ENCODE measurements around the gene EVX2. TPM values are rescaled to one million over a fixed set of nuclear protein-coding genes. Genes with fewer than 3 reads are reported as not detected.

The EVX2 gene
- total RNA-seq, 2 experiments from 2014 or later, result not detected

GRCh38 chr2:176091329-176092258, 7.8 kb upstream of the EVX2 start:
- ChIA-PET POLR2A (no interaction called here), CTCF (interaction anchor here (1.0 kb wide), 1 partner anchor 11 kb away, joined by 3 read pairs; no protein-coding TSS in a partner anchor)
- H3K9me3 Mint-ChIP-seq (ENCODE audit: low read depth), result no peaks in the 10 kb centered on the region
- intact Hi-C loops (cut with DNase I, micrococcal nuclease), result loop anchor here in 1 of 2 experiments (10.0 kb wide), 1 partner anchor 1057 kb away; no protein-coding TSS in a partner anchor
- H3K4me3 Mint-ChIP-seq, result peak overlapping the region; percentile 21
- H3K27ac Mint-ChIP-seq, result peak overlapping the region; percentile 25
- H3K4me1 Mint-ChIP-seq, result peaks cover 25% of the 10 kb centered on the region
- DNase-seq (no peak), ATAC-seq (no peak)
- H3K27me3 Mint-ChIP-seq, result peaks cover 85% of the 10 kb centered on the region
- peaks cover 3% of the 10 kb centered on the region for H3K36me3 Mint-ChIP-seq (ENCODE audit: low read depth)

- Mint-ChIP-seq H3K36me3 (ENCODE audit: low read depth) (peaks cover 3% of the 10 kb centered on the region), H3K27me3 (peaks cover 84% of the 10 kb centered on the region), H3K4me3 (no peak overlapping the region), H3K4me1 (peaks cover 21% of the 10 kb centered on the region), H3K9me3 (ENCODE audit: low read depth) (no peaks in the 10 kb centered on the region), H3K27ac (no peak overlapping the region)
- no peak for DNase-seq
- no peak for ATAC-seq
- ChIA-PET POLR2A (no interaction called here), CTCF (interaction anchor here (1.0 kb wide), 1 partner anchor 12 kb away, joined by 3 read pairs; no protein-coding TSS in a partner anchor)
- intact Hi-C loops (cut with DNase I, micrococcal nuclease), result loop anchor here in 1 of 2 experiments (10.0 kb wide), 1 partner anchor 1056 kb away; no protein-coding TSS in a partner anchor
Measured at GRCh38 chr2:176090862-176091261, 7.1 kb upstream of the EVX2 start.

GRCh38 chr2:176089843-176090395, 6.2 kb upstream of the EVX2 start:
- H3K27me3 Mint-ChIP-seq, result peaks cover 82% of the 10 kb centered on the region
- no peaks in the 10 kb centered on the region for H3K9me3 Mint-ChIP-seq (ENCODE audit: low read depth)
- H3K4me1 Mint-ChIP-seq, result peaks cover 21% of the 10 kb centered on the region
- intact Hi-C loops (cut with DNase I, micrococcal nuclease), result loop anchor here (2.0 to 10.0 kb wide), 5 partner anchors 399 to 1755 kb away; partner anchors contain the start of gene SP9 (in 1 of the 2)
- no peak for DNase-seq
- H3K36me3 Mint-ChIP-seq (ENCODE audit: low read depth), result peaks cover 3% of the 10 kb centered on the region
- no peak overlapping the region for H3K27ac Mint-ChIP-seq
- ATAC-seq, result no peak
- ChIA-PET POLR2A (no interaction called here), CTCF (no interaction called here)
- H3K4me3 Mint-ChIP-seq, result no peak overlapping the region

- H3K27me3 Mint-ChIP-seq, result peaks cover 82% of the 10 kb centered on the region
- ATAC-seq, result no peak
- no peak for DNase-seq
- ChIA-PET POLR2A (interaction anchor here (0.7 kb wide), 1 partner anchor 372 kb away, joined by 3 read pairs; no protein-coding TSS in a partner anchor), CTCF (interaction anchor here (0.8 to 1.6 kb wide), 3 partner anchors 9 to 31 kb away, joined by 3 to 7 read pairs (median 3); no protein-coding TSS in a partner anchor)
- H3K4me3 Mint-ChIP-seq, result no peak overlapping the region
- H3K36me3 Mint-ChIP-seq (ENCODE audit: low read depth), result peaks cover 3% of the 10 kb centered on the region
- no peak overlapping the region for H3K27ac Mint-ChIP-seq
- peaks cover 21% of the 10 kb centered on the region for H3K4me1 Mint-ChIP-seq
- H3K9me3 Mint-ChIP-seq (ENCODE audit: low read depth), result no peaks in the 10 kb centered on the region
- intact Hi-C loops (cut with DNase I, micrococcal nuclease), result loop anchor here (1.0 to 10.0 kb wide), 5 partner anchors 398 to 1754 kb away; partner anchors contain the start of gene SP9 (in 1 of the 2)
Measured at GRCh38 chr2:176088937-176089842, 5.4 kb upstream of the EVX2 start.

- peaks cover 14% of the 10 kb centered on the region for H3K4me1 Mint-ChIP-seq
- intact Hi-C loops (cut with DNase I, micrococcal nuclease), result loop anchor here (1.0 to 10.0 kb wide), 5 partner anchors 397 to 1753 kb away; partner anchors contain the start of gene SP9 (in 1 of the 2)
- POLR2A ChIA-PET, result no interaction called here
- CTCF ChIA-PET, result interaction anchor here (0.8 to 1.6 kb wide), 3 partner anchors 9 to 32 kb away, joined by 3 to 7 read pairs (median 3); no protein-coding TSS in a partner anchor
- H3K27me3 Mint-ChIP-seq, result peaks cover 82% of the 10 kb centered on the region
- DNase-seq (peak; percentile 61), ATAC-seq (no peak)
- H3K4me3 Mint-ChIP-seq, result peak overlapping the region; percentile 51
- H3K9me3 Mint-ChIP-seq (ENCODE audit: low read depth), result peaks cover 4% of the 10 kb centered on the region
- H3K36me3 Mint-ChIP-seq (ENCODE audit: low read depth), result peaks cover 3% of the 10 kb centered on the region
- H3K27ac Mint-ChIP-seq, result no peak overlapping the region
Measured at GRCh38 chr2:176088048-176088936, 4.5 kb upstream of the EVX2 start.

- no peak for ATAC-seq
- peaks cover 3% of the 10 kb centered on the region for H3K36me3 Mint-ChIP-seq (ENCODE audit: low read depth)
- no peak overlapping the region for H3K27ac Mint-ChIP-seq
- H3K4me3 Mint-ChIP-seq, result no peak overlapping the region
- CTCF ChIA-PET, result interaction anchor here (1.6 kb wide), 1 partner anchor 10 kb away, joined by 7 read pairs; no protein-coding TSS in a partner anchor
- no peak for DNase-seq
- intact Hi-C loops (cut with DNase I, micrococcal nuclease), result loop anchor here (1.0 to 10.0 kb wide), 6 partner anchors 73 to 1753 kb away; partner anchors contain the start of gene SP9 (in 1 of the 2)
- H3K27me3 Mint-ChIP-seq, result peaks cover 88% of the 10 kb centered on the region
- POLR2A ChIA-PET, result no interaction called here
- peaks cover 4% of the 10 kb centered on the region for H3K9me3 Mint-ChIP-seq (ENCODE audit: low read depth)
- peaks cover 12% of the 10 kb centered on the region for H3K4me1 Mint-ChIP-seq
Measured at GRCh38 chr2:176087330-176088047, 3.7 kb upstream of the EVX2 start.

- intact Hi-C loops (cut with DNase I, micrococcal nuclease), result loop anchor here (2.0 to 10.0 kb wide), 4 partner anchors 27 to 1751 kb away; partner anchors contain the start of gene SP9 (in 1 of the 2)
- POLR2A ChIA-PET, result no interaction called here
- H3K4me3 Mint-ChIP-seq, result no peak overlapping the region
- no peak for ATAC-seq
- no peak overlapping the region for H3K27ac Mint-ChIP-seq
- H3K9me3 Mint-ChIP-seq (ENCODE audit: low read depth), result peaks cover 4% of the 10 kb centered on the region
- peaks cover 87% of the 10 kb centered on the region for H3K27me3 Mint-ChIP-seq
- H3K36me3 Mint-ChIP-seq (ENCODE audit: low read depth), result peaks cover 6% of the 10 kb centered on the region
- CTCF ChIA-PET, result interaction anchor here (0.6 to 1.9 kb wide), 8 partner anchors 11 to 834 kb away, joined by 3 to 10 read pairs (median 3); no protein-coding TSS in a partner anchor
- peaks cover 8% of the 10 kb centered on the region for H3K4me1 Mint-ChIP-seq
- peak; percentile 54 for DNase-seq
Measured at GRCh38 chr2:176085861-176086771, 2.4 kb upstream of the EVX2 start.

GRCh38 chr2:176085120-176085788, 1.5 kb upstream of the EVX2 start:
- H3K4me1 Mint-ChIP-seq, result peaks cover 10% of the 10 kb centered on the region
- no peak overlapping the region for H3K4me3 Mint-ChIP-seq
- H3K27me3 Mint-ChIP-seq, result peaks cover 86% of the 10 kb centered on the region
- DNase-seq, result no peak
- ChIA-PET POLR2A (no interaction called here), CTCF (interaction anchor here (0.6 to 1.9 kb wide), 8 partner anchors 12 to 833 kb away, joined by 3 to 10 read pairs (median 3); no protein-coding TSS in a partner anchor)
- ATAC-seq, result no peak
- H3K9me3 Mint-ChIP-seq (ENCODE audit: low read depth), result peaks cover 4% of the 10 kb centered on the region
- intact Hi-C loops (cut with DNase I, micrococcal nuclease), result loop anchor here (2.0 to 10.0 kb wide), 3 partner anchors 28 to 1750 kb away; partner anchors contain the start of gene SP9 (in 1 of the 2)
- H3K36me3 Mint-ChIP-seq (ENCODE audit: low read depth), result peaks cover 10% of the 10 kb centered on the region
- H3K27ac Mint-ChIP-seq, result no peak overlapping the region
